Activated naive CD8-positive, alpha-beta T cell (primary cell): ENCODE results near the gene ADAMTS17.
"Not testable (repeated sequence)": the region's sequence is repeated elsewhere in the genome, so short reads cannot be mapped to it uniquely, and the experiment has no call there.

ENCODE experiments used
- H3K27ac Mint-ChIP-seq: one replicate; pipeline ENCODE4 v1.8.0; 2021; ENCODE audit warnings: mixed read lengths
- H3K27me3 Mint-ChIP-seq: one replicate; pipeline ENCODE4 v1.8.0; 2021; ENCODE audit warnings: mixed read lengths
- H3K36me3 Mint-ChIP-seq: one replicate; pipeline ENCODE4 v1.8.0; 2021; ENCODE audit warnings: mixed read lengths
- H3K4me1 Mint-ChIP-seq: one replicate; pipeline ENCODE4 v1.8.0; 2021; ENCODE audit warnings: low read depth, mixed read lengths
- H3K4me3 Mint-ChIP-seq: one replicate; pipeline ENCODE4 v1.8.0; 2021; ENCODE audit warnings: mild to moderate bottlenecking, mixed read lengths
- H3K9me3 Mint-ChIP-seq: one replicate; pipeline ENCODE4 v1.8.0; 2021; ENCODE audit warnings: low read depth, mixed read lengths

ADAMTS17 gene

GRCh38 chr15:100348578-100348977, 6.8 kb upstream of the ADAMTS17 start:
- Mint-ChIP-seq H3K4me3 (peak overlapping the region; percentile 32), H3K27me3 (peaks cover 8% of the 10 kb centered on the region), H3K27ac (peak overlapping the region; percentile 41), H3K36me3 (no peaks in the 10 kb centered on the region), H3K4me1 (peaks cover 4% of the 10 kb centered on the region), H3K9me3 (no peaks in the 10 kb centered on the region)

- Mint-ChIP-seq H3K27ac (no peak overlapping the region), H3K4me3 (no peak overlapping the region), H3K36me3 (no peaks in the 10 kb centered on the region), H3K27me3 (peaks cover 6% of the 10 kb centered on the region), H3K4me1 (peaks cover 6% of the 10 kb centered on the region), H3K9me3 (no peaks in the 10 kb centered on the region)
Measured at GRCh38 chr15:100346866-100347512, 5.2 kb upstream of the ADAMTS17 start.

GRCh38 chr15:100345438-100345837, 3.7 kb upstream of the ADAMTS17 start:
- no peak overlapping the region for H3K4me3 Mint-ChIP-seq
- no peaks in the 10 kb centered on the region for H3K36me3 Mint-ChIP-seq
- no peak overlapping the region for H3K27ac Mint-ChIP-seq
- no peaks in the 10 kb centered on the region for H3K27me3 Mint-ChIP-seq
- no peaks in the 10 kb centered on the region for H3K9me3 Mint-ChIP-seq
- peaks cover 4% of the 10 kb centered on the region for H3K4me1 Mint-ChIP-seq

- Mint-ChIP-seq H3K4me3 (no peak overlapping the region), H3K36me3 (peaks cover 2% of the 10 kb centered on the region), H3K4me1 (peaks cover 16% of the 10 kb centered on the region), H3K27ac (no peak overlapping the region), H3K27me3 (no peaks in the 10 kb centered on the region), H3K9me3 (no peaks in the 10 kb centered on the region)
Measured at GRCh38 chr15:100343251-100343650, 1.5 kb upstream of the ADAMTS17 start.

- H3K27ac Mint-ChIP-seq = no peak overlapping the region
- no peaks in the 10 kb centered on the region for H3K27me3 Mint-ChIP-seq
- peaks cover 2% of the 10 kb centered on the region for H3K36me3 Mint-ChIP-seq
- H3K9me3 Mint-ChIP-seq = no peaks in the 10 kb centered on the region
- no peak overlapping the region for H3K4me3 Mint-ChIP-seq
- peaks cover 24% of the 10 kb centered on the region for H3K4me1 Mint-ChIP-seq
Measured at GRCh38 chr15:100341239-100341749, 481 bp downstream of the ADAMTS17 start.

- H3K27me3 Mint-ChIP-seq = no peaks in the 10 kb centered on the region
- peak overlapping the region; percentile 22 for H3K27ac Mint-ChIP-seq
- H3K9me3 Mint-ChIP-seq = no peaks in the 10 kb centered on the region
- peaks cover 2% of the 10 kb centered on the region for H3K36me3 Mint-ChIP-seq
- peak overlapping the region; percentile 82 for H3K4me3 Mint-ChIP-seq
- peaks cover 27% of the 10 kb centered on the region for H3K4me1 Mint-ChIP-seq
Measured at GRCh38 chr15:100340721-100341238, 995 bp downstream of the ADAMTS17 start.

GRCh38 chr15:100339999-100340398, 1.8 kb downstream of the ADAMTS17 start:
- Mint-ChIP-seq H3K4me1 (peaks cover 34% of the 10 kb centered on the region), H3K9me3 (no peaks in the 10 kb centered on the region), H3K27me3 (no peaks in the 10 kb centered on the region)

GRCh38 chr15:100339451-100339850, 2.3 kb downstream of the ADAMTS17 start:
- H3K9me3 Mint-ChIP-seq, H3K36me3 Mint-ChIP-seq, H3K27me3 Mint-ChIP-seq: not testable (repeated sequence)
- Mint-ChIP-seq H3K4me3 (peak overlapping the region; percentile 82), H3K27ac (peak overlapping the region; percentile 56), H3K4me1 (peaks cover 40% of the 10 kb centered on the region)

More at GRCh38 chr15:100339999-100340398, 1.8 kb downstream of the ADAMTS17 start:
- Mint-ChIP-seq H3K27ac (no peak overlapping the region), H3K4me3 (peak overlapping the region; percentile 82), H3K36me3 (peaks cover 2% of the 10 kb centered on the region)

GRCh38 chr15:100338971-100339444, 2.8 kb downstream of the ADAMTS17 start:
- Mint-ChIP-seq H3K27me3 (no peaks in the 10 kb centered on the region), H3K36me3 (peaks cover 2% of the 10 kb centered on the region), H3K4me3 (peak overlapping the region; percentile 82), H3K9me3 (no peaks in the 10 kb centered on the region), H3K4me1 (peaks cover 44% of the 10 kb centered on the region), H3K27ac (peak overlapping the region; percentile 56)

GRCh38 chr15:100338247-100338646, 3.5 kb downstream of the ADAMTS17 start:
- Mint-ChIP-seq H3K27ac (no peak overlapping the region), H3K4me1 (peaks cover 51% of the 10 kb centered on the region), H3K27me3 (no peaks in the 10 kb centered on the region), H3K9me3 (no peaks in the 10 kb centered on the region), H3K4me3 (peak overlapping the region; percentile 82), H3K36me3 (peaks cover 2% of the 10 kb centered on the region)

- Mint-ChIP-seq H3K4me3 (no peak overlapping the region), H3K27me3 (no peaks in the 10 kb centered on the region), H3K4me1 (peaks cover 60% of the 10 kb centered on the region), H3K36me3 (peaks cover 2% of the 10 kb centered on the region), H3K9me3 (no peaks in the 10 kb centered on the region), H3K27ac (no peak overlapping the region)
Measured at GRCh38 chr15:100337096-100338044, 4.4 kb downstream of the ADAMTS17 start.

GRCh38 chr15:100336061-100336460, 5.7 kb downstream of the ADAMTS17 start:
- no peaks in the 10 kb centered on the region for H3K9me3 Mint-ChIP-seq
- H3K4me3 Mint-ChIP-seq = no peak overlapping the region
- peaks cover 2% of the 10 kb centered on the region for H3K36me3 Mint-ChIP-seq
- no peak overlapping the region for H3K27ac Mint-ChIP-seq
- H3K4me1 Mint-ChIP-seq = peaks cover 69% of the 10 kb centered on the region
- H3K27me3 Mint-ChIP-seq = no peaks in the 10 kb centered on the region

GRCh38 chr15:100335335-100335999, 6.3 kb downstream of the ADAMTS17 start:
- no peaks in the 10 kb centered on the region for H3K9me3 Mint-ChIP-seq
- H3K4me3 Mint-ChIP-seq = no peak overlapping the region
- H3K27me3 Mint-ChIP-seq = no peaks in the 10 kb centered on the region
- H3K36me3 Mint-ChIP-seq = peaks cover 2% of the 10 kb centered on the region
- H3K27ac Mint-ChIP-seq = no peak overlapping the region
- H3K4me1 Mint-ChIP-seq = peaks cover 75% of the 10 kb centered on the region

- Mint-ChIP-seq H3K27me3 (no peaks in the 10 kb centered on the region), H3K27ac (no peak overlapping the region), H3K4me1 (peaks cover 78% of the 10 kb centered on the region)
Measured at GRCh38 chr15:100334905-100335304, 6.9 kb downstream of the ADAMTS17 start.

More at GRCh38 chr15:100334905-100335304, 6.9 kb downstream of the ADAMTS17 start:
- no peaks in the 10 kb centered on the region for H3K9me3 Mint-ChIP-seq
- peak overlapping the region; percentile 17 for H3K4me3 Mint-ChIP-seq
- peaks cover 2% of the 10 kb centered on the region for H3K36me3 Mint-ChIP-seq
